Frontal cortex (tissue), 4 donors: ENCODE results near the gene FDCSP. TPM values are rescaled to one million over a fixed set of nuclear protein-coding genes. Genes with fewer than 3 reads are reported as not detected.
"Not testable (repeated sequence)": the region's sequence is repeated elsewhere in the genome, so short reads cannot be mapped to it uniquely, and the experiment has no call there.

ENCODE experiments used
- DNase-seq, 2 donors: peaks; one replicate each; pipeline ENCODE4 v3.0.0; 2012; ENCODE audit warnings: low spot score in 2 of 2
- FAIRE-seq: peaks from 2 replicates; lab custom pipeline; 2012; peaks lifted over from hg19 to GRCh38; lab: Jason Lieb, UNC
- total RNA-seq: library from RNA; depleted of rRNA; stranded (reverse); fragments of >200 nt; gene quantifications from one replicate; pipeline ENCODE4 v1.2.3, GENCODE V29; 2014
- donor health status: control.
- donor health status: control.
- donor health status: control.

Gene FDCSP
- not detected for total RNA-seq

- no peak for DNase-seq
- FAIRE-seq, result no peak
Observed at GRCh38 chr4:70225824-70226223, at the start of gene FDCSP. TSS of gene FDCSP (plus strand) at chr4:70226124. CDS start at chr4:70231195, 5,071 bp downstream.

- FAIRE-seq (no peak), DNase-seq (no peak)
Observed at GRCh38 chr4:70177090-70177489, 48.8 kb upstream of the FDCSP start.

GRCh38 chr4:70178075-70178660 is 47.8 kb upstream of the FDCSP start:
- FAIRE-seq, result no peak
- no peak for DNase-seq

- DNase-seq, result no peak
- FAIRE-seq, result no peak
Observed at GRCh38 chr4:70179811-70180210, 46.1 kb upstream of the FDCSP start.

- FAIRE-seq (no peak), DNase-seq (no peak)
Observed at GRCh38 chr4:70181864-70182263, 44.1 kb upstream of the FDCSP start.

- no peak for FAIRE-seq
- DNase-seq, result no peak
Observed at GRCh38 chr4:70182517-70183167, 43.3 kb upstream of the FDCSP start.

- no peak for DNase-seq
- no peak for FAIRE-seq
Observed at GRCh38 chr4:70183168-70183939, 42.6 kb upstream of the FDCSP start.

- no peak for DNase-seq
- FAIRE-seq, result no peak
Observed at GRCh38 chr4:70183940-70184246, 42.0 kb upstream of the FDCSP start.

- FAIRE-seq (no peak), DNase-seq (no peak)
Observed at GRCh38 chr4:70187216-70187615, 38.7 kb upstream of the FDCSP start.

GRCh38 chr4:70190579-70190978 is 35.3 kb upstream of the FDCSP start:
- FAIRE-seq, result no peak
- no peak for DNase-seq

GRCh38 chr4:70191647-70192046 is 34.3 kb upstream of the FDCSP start:
- DNase-seq, result no peak
- no peak for FAIRE-seq

- DNase-seq, result no peak
- FAIRE-seq, result no peak
Observed at GRCh38 chr4:70192895-70193294, 33.0 kb upstream of the FDCSP start.

GRCh38 chr4:70195425-70195824 is 30.5 kb upstream of the FDCSP start, which contains the start of gene ODAM:
TSS of gene ODAM (plus strand) at chr4:70195725. CDS start at chr4:70196544, 819 bp downstream.
- FAIRE-seq (no peak), DNase-seq (no peak)

- FAIRE-seq (no peak), DNase-seq (no peak)
Observed at GRCh38 chr4:70196857-70197256, 29.1 kb upstream of the FDCSP start.

GRCh38 chr4:70197842-70198241 is 28.1 kb upstream of the FDCSP start:
- FAIRE-seq (no peak), DNase-seq (no peak)

- DNase-seq (no peak), FAIRE-seq (no peak)
Observed at GRCh38 chr4:70203601-70204000, 22.3 kb upstream of the FDCSP start.

GRCh38 chr4:70212752-70213151 is 13.2 kb upstream of the FDCSP start:
- FAIRE-seq, DNase-seq: not testable (repeated sequence)

- not testable (repeated sequence) for DNase-seq, FAIRE-seq
Observed at GRCh38 chr4:70216109-70216508, 9.8 kb upstream of the FDCSP start.

- FAIRE-seq, result not testable (repeated sequence)
Observed at GRCh38 chr4:70216550-70216949, 9.4 kb upstream of the FDCSP start.

GRCh38 chr4:70221389-70221788 is 4.5 kb upstream of the FDCSP start:
- DNase-seq, result not testable (repeated sequence)
- peak; percentile 3 for FAIRE-seq

More at GRCh38 chr4:70216550-70216949, 9.4 kb upstream of the FDCSP start:
- not testable (repeated sequence) for DNase-seq

GRCh38 chr4:70221818-70222217 is 4.1 kb upstream of the FDCSP start:
- FAIRE-seq, DNase-seq: not testable (repeated sequence)
